Thyroid gland (tissue), 4 donors: ENCODE data around the gene ABCC4. TPM values are rescaled to one million over a fixed set of nuclear protein-coding genes. Genes with fewer than 3 reads are reported as not detected.

Source experiments
- DNase-seq, 2 donors: peaks; one replicate each; pipeline ENCODE4 v3.0.0-alpha.2; 2019
- H3K27ac ChIP-seq, 3 donors: fragments of 200-600 bp; sonication (generic); 1 replicate in 2 of 3; 2 replicates in 1 of 3; pipeline ENCODE4 v1.5.1; 2016 to 2019; ENCODE audit warnings: mild to moderate bottlenecking in 1 of 3, moderate library complexity in 1 of 3
- H3K27me3 ChIP-seq: fragments of 200-600 bp; sonication (generic); one replicate; pipeline ENCODE4 v1.5.1; 2019
- H3K36me3 ChIP-seq, 2 donors: fragments of 200-600 bp; sonication (generic); one replicate each; pipeline ENCODE4 v1.5.1; 2016 to 2019
- H3K4me1 ChIP-seq, 2 donors: fragments of 200-600 bp; sonication (generic); one replicate each; pipeline ENCODE4 v1.5.1; 2017 to 2019
- H3K4me3 ChIP-seq, 3 donors: fragments of 200-600 bp; sonication (generic); replicated peaks in 1 of 3; 1 replicate in 2 of 3; 2 replicates in 1 of 3; pipeline ENCODE4 v1.5.1; 2016; ENCODE audit warnings: mild to moderate bottlenecking in 1 of 3
- H3K9me3 ChIP-seq: fragments of 200-600 bp; sonication (generic); one replicate; pipeline ENCODE4 v1.5.1; 2017
- POLR2A ChIP-seq, 2 donors: fragments of 450-650 bp; IDR thresholded peaks; one replicate each; pipeline ENCODE4 v1.6.1; 2017; ENCODE audit warnings: antibody characterized with exemption in 2 of 2, mild to moderate bottlenecking in 2 of 2, moderate library complexity in 1 of 2
- WGBS, 2 donors: methylation state at CpG; one replicate each; pipeline ENCODE4 v1.1.5; 2017; 5-methylcytosine and 5-hydroxymethylcytosine counted together
- intact Hi-C: fragments of 100-400 bp; cut with DNase I; formaldehyde crosslinking; loops from one replicate; pipeline ENCODE4 v1.15.1; 2023
- total RNA-seq, 4 donors: library from RNA; depleted of rRNA; stranded (reverse); fragments of >200 nt; gene quantifications; one replicate each; pipeline ENCODE4 v1.2.3, GENCODE V29; 2016
- TF ChIP-seq, protein P1 (sequence below), 6 experiments: fragments of 200-600 bp in 3 of 6; fragments of 450-650 bp in 3 of 6; sonication (generic) in 3 of 6; IDR thresholded peaks; one replicate each; pipeline ENCODE4 v1.5.1; 2016 to 2019; ENCODE audit warnings: antibody characterized with exemption in 6 of 6, mild to moderate bottlenecking in 2 of 6, inconsistent platforms in 1 of 6, moderate library complexity in 1 of 6

The ABCC4 gene
- total RNA-seq, 4 donors from 2014 or later = 9.1 to 29.6 (median 19.7) TPM

DNA sequence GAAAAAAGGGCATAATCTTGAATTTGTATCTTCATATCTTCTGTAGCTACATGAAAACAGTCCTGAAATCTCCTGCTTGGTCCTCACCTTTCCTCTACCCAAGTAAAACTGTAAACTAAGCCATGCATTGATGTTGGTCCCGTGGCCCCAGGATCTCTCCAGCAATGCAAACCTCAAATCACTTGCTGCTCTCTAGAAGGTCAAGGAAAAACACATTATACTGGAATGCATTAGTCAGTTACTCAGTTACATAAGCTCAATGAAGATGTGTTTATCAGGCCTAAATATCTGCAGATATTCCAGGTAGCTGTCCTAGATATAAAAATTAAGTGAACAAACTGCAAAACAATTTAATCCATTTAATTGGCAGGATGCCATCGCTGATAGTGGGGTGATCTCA is 261.8 kb downstream of the ABCC4 start:
- no peak for TF ChIP-seq POLR2A (IDR thresholded peaks at IDR 0.05)
- TF ChIP-seq, protein P1, sequence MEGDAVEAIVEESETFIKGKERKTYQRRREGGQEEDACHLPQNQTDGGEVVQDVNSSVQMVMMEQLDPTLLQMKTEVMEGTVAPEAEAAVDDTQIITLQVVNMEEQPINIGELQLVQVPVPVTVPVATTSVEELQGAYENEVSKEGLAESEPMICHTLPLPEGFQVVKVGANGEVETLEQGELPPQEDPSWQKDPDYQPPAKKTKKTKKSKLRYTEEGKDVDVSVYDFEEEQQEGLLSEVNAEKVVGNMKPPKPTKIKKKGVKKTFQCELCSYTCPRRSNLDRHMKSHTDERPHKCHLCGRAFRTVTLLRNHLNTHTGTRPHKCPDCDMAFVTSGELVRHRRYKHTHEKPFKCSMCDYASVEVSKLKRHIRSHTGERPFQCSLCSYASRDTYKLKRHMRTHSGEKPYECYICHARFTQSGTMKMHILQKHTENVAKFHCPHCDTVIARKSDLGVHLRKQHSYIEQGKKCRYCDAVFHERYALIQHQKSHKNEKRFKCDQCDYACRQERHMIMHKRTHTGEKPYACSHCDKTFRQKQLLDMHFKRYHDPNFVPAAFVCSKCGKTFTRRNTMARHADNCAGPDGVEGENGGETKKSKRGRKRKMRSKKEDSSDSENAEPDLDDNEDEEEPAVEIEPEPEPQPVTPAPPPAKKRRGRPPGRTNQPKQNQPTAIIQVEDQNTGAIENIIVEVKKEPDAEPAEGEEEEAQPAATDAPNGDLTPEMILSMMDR (IDR thresholded peaks at IDR 0.05) = no peak
- H3K27me3 ChIP-seq = no peaks in the 10 kb centered on the region
- peaks cover 0 to 4% of the 10 kb centered on the region in 2 donors for H3K36me3 ChIP-seq
- no peak for DNase-seq
- H3K4me3 ChIP-seq = no peak overlapping the region
- WGBS, 2 donors = 78 to 79% methylated on average over 2 of the region's 2 CpGs
- intact Hi-C loops = no loop called here
- no peak overlapping the region for H3K27ac ChIP-seq
- no peaks in the 10 kb centered on the region for H3K9me3 ChIP-seq
- H3K4me1 ChIP-seq = no peaks in the 10 kb centered on the region

DNA sequence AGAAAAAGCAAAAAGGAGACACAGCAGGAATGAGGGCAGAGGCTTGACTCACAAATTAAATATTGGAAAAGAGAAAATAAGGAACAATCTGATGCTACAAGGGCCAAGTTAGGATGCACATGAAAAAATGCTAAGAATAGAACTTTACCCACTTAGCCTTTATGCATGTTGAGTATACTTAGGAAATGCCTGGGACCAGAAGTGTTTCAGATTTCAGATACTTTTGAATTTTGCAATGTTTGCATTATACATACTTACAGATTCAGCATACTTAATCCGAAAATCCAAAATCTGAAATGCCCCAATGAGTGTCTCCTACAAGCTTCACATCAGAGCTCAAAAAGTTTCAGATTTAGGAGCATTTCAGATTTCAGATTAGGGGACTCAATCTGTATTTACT is 262.3 kb downstream of the ABCC4 start:
- WGBS, 2 donors = 94 to 97% methylated on average over 1 of the region's 1 CpG
- DNase-seq = no peak
- H3K4me3 ChIP-seq = no peak overlapping the region
- H3K4me1 ChIP-seq = no peaks in the 10 kb centered on the region
- H3K27ac ChIP-seq = no peak overlapping the region
- intact Hi-C loops = no loop called here
- no peaks in the 10 kb centered on the region for H3K9me3 ChIP-seq
- peaks cover 0 to 4% of the 10 kb centered on the region in 2 donors for H3K36me3 ChIP-seq
- no peaks in the 10 kb centered on the region for H3K27me3 ChIP-seq
- TF ChIP-seq POLR2A (IDR thresholded peaks at IDR 0.05) = no peak
- TF ChIP-seq, protein P1 (IDR thresholded peaks at IDR 0.05) = no peak

DNA sequence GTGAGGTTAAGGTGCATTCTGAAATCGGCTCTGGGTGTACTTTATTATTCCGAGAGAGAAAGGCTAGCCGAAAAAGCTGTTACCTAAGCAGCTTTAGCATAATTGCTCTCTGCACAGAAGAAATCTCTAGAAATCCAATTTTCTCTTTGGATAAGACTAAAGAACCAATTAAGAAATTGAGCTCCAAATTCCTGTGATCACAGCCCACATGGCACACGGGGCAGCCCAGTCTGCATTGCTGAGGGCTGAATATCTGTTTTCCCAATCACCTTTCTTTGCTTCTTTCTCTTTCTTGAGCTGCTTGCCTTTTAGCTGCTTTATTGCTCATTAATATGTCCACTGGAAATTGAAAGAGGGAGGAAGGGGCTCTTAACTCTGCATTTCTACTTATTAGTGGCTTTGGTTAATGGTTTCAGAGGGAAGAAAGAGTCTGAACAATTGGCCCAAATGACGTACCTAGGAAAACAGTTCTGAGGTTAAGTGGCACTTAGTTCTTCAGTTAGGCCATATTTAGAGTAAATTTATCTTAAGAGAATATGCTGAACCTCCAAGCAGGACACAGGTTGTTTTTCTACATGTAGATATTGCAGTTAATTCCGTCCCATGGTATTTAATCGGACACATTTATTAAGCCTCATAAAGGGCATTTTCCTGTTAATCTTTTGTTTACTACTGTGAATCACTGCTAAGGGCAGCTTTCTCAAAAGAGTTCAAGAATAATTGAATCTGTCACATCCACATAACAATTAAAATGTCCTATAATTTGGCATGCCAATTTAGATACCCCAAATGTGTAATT is 265.7 kb downstream of the ABCC4 start:
- DNase-seq = no peak
- intact Hi-C loops = no loop called here
- no peaks in the 10 kb centered on the region for H3K4me1 ChIP-seq
- no peaks in the 10 kb centered on the region for H3K36me3 ChIP-seq
- TF ChIP-seq, protein P1 (IDR thresholded peaks at IDR 0.05) = no peak
- TF ChIP-seq POLR2A (IDR thresholded peaks at IDR 0.05) = no peak
- WGBS, 2 donors = 69 to 83% methylated on average over 7 of the region's 7 CpGs
- H3K27ac ChIP-seq = no peak overlapping the region
- no peak overlapping the region for H3K4me3 ChIP-seq
- H3K27me3 ChIP-seq = no peaks in the 10 kb centered on the region
- H3K9me3 ChIP-seq = no peaks in the 10 kb centered on the region

DNA sequence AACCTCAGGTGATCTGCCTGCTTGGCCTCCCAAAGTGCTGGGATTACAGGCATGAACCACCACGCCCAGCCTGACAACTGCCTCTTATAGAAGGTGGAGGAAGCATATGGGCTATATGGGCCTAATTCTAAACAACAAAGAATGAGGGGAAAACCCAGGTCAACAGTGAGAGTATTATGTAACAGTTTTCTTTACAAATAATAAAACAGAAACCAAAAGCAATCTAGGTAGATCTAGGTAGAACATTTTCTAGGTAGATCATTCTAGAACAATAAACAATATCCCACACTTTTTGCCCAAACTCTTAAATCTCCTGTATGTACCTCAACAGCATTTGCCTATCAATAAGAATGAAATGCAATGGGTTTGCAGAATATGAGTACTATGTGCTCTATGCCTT is 267.4 kb downstream of the ABCC4 start:
- H3K36me3 ChIP-seq = no peaks in the 10 kb centered on the region
- H3K27me3 ChIP-seq = no peaks in the 10 kb centered on the region
- no peak overlapping the region for H3K4me3 ChIP-seq
- H3K4me1 ChIP-seq = no peaks in the 10 kb centered on the region
- TF ChIP-seq, protein P1 (IDR thresholded peaks at IDR 0.05) = no peak
- no peak for TF ChIP-seq POLR2A (IDR thresholded peaks at IDR 0.05)
- DNase-seq = no peak
- intact Hi-C loops = no loop called here
- 95 to 100% methylated on average over 1 of the region's 1 CpG for WGBS, 2 donors
- no peak overlapping the region for H3K27ac ChIP-seq
- no peaks in the 10 kb centered on the region for H3K9me3 ChIP-seq

DNA sequence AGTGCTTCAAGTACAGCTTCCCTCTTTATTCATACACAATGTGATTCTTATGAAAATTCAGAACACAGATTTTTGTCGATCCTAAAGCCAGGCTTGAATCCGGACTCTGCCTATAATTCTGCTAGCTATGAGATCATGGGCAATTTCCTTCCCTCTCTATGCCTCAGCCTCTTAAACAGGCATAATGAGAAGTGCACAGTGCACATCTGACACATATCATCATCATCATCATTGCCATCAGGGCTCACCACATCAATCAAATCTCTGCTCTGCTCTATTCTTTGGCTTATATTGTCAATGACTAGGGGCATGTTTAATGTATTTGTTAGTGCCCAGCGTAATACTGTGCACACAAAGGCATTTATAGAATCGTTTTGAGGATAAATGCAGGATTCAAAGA is 269.1 kb downstream of the ABCC4 start:
- Histone ChIP-seq H3K27me3 (no peaks in the 10 kb centered on the region), H3K36me3 (no peaks in the 10 kb centered on the region)

More for the DNA sequence above, 269.1 kb downstream of the ABCC4 start:
- WGBS, 2 donors = 93 to 94% methylated on average over 4 of the region's 4 CpGs
- Histone ChIP-seq H3K4me1 (no peaks in the 10 kb centered on the region), H3K4me3 (no peak overlapping the region), H3K27ac (no peak overlapping the region), H3K9me3 (no peaks in the 10 kb centered on the region)
- intact Hi-C loops = no loop called here
- TF ChIP-seq, protein P1 (IDR thresholded peaks at IDR 0.05) = no peak
- TF ChIP-seq POLR2A (IDR thresholded peaks at IDR 0.05) = no peak
- no peak for DNase-seq
